ENCODE measurements around the gene UBE2J1. TPM values are rescaled to one million over a fixed set of nuclear protein-coding genes. Genes with fewer than 3 reads are reported as not detected.

UBE2J1 gene
- total RNA-seq, 1 experiment from 2014 or later = 33.1 TPM

- in situ Hi-C loops (cut with HindIII; ENCODE audit: low pct_unique_long_range_greater_than_20kb, low sequenced_read_pairs) = no loop called here
- DNase-seq (ENCODE audit: low read depth) = no peak
Measured at GRCh38 chr6:89371849-89372505, 19.5 kb upstream of the UBE2J1 start.

DNA sequence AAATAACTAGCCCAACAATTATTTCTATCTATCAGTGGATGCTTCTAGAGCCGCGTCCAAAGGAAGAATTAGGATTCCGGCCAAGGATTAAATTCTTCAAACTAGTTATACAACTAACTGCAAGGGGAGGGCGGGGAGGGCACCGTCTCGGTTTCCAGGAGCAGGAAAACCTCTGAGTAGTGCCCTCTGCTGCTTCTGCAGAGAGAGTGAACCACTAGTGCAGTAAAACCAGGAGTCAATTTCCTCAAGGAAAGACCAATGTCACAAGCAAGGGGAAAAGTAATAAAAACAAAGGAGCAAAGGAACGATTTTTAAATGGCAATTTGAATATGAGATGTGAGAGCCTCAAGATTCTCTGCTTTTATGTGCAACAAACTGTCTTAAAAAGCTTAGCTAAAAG lies 16.5 kb upstream of the UBE2J1 start:
- no peak for DNase-seq (ENCODE audit: low read depth)
- in situ Hi-C loops (cut with HindIII; ENCODE audit: low pct_unique_long_range_greater_than_20kb, low sequenced_read_pairs) = no loop called here

- in situ Hi-C loops (cut with HindIII; ENCODE audit: low pct_unique_long_range_greater_than_20kb, low sequenced_read_pairs) = no loop called here
- DNase-seq (ENCODE audit: low read depth) = no peak
Measured at GRCh38 chr6:89368107-89368506, 15.6 kb upstream of the UBE2J1 start.

- in situ Hi-C loops (cut with HindIII; ENCODE audit: low pct_unique_long_range_greater_than_20kb, low sequenced_read_pairs) = no loop called here
- no peak for DNase-seq (ENCODE audit: low read depth)
Measured at GRCh38 chr6:89364586-89364985, 12.1 kb upstream of the UBE2J1 start.

DNA sequence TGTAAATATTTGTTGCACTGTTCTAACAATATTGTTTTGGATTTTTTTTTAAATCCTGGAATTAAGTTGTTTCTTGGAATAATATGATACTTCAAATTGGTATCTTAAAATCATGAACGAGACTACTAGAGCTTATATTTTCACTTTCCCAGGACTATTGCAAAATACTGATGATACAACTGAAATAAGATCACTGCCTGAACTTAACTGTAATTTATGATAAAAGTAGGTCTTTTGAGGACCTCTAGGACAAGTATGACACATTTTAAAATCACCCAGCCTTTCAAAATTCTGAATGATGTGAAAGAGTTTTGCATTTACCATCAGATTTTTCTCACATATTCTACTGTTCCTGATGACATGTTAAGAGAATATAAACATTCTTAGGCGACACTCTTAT lies 8.6 kb upstream of the UBE2J1 start:
- in situ Hi-C loops (cut with HindIII; ENCODE audit: low pct_unique_long_range_greater_than_20kb, low sequenced_read_pairs) = no loop called here
- DNase-seq (ENCODE audit: low read depth) = no peak

DNA sequence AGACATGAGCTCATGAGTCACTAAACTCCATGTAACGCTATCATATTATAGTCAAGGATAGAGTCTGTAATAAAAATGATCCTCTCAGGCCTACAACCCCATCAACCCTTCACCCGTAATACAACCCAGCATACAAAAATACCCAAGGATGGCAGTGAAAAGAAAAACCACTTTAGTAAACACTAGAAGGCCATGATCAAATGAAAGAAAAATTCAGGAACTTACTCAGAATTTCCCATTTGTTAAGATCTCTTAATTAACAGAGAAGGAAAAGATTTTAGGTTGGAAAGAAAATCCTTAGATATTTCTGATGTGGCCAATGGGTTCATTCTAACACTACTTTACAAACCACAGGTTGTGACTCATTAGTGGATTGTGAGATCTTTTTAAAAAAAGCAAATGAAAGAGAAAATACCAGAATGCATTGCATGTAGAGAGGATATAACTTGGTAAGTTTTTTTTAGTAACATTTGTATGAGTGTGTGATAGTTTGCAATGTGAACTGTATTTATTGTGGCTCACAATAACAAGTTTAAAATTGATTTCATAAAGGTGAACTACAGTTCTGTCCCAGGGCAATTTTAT lies 8.0 kb upstream of the UBE2J1 start:
- DNase-seq (ENCODE audit: low read depth) = no peak
- in situ Hi-C loops (cut with HindIII; ENCODE audit: low pct_unique_long_range_greater_than_20kb, low sequenced_read_pairs) = no loop called here

GRCh38 chr6:89359561-89359960 lies 7.0 kb upstream of the UBE2J1 start:
- no peak for DNase-seq (ENCODE audit: low read depth)
- in situ Hi-C loops (cut with HindIII; ENCODE audit: low pct_unique_long_range_greater_than_20kb, low sequenced_read_pairs) = no loop called here

GRCh38 chr6:89357390-89357789 lies 4.9 kb upstream of the UBE2J1 start:
- no peak for DNase-seq (ENCODE audit: low read depth)
- in situ Hi-C loops (cut with HindIII; ENCODE audit: low pct_unique_long_range_greater_than_20kb, low sequenced_read_pairs) = no loop called here

- in situ Hi-C loops (cut with HindIII; ENCODE audit: low pct_unique_long_range_greater_than_20kb, low sequenced_read_pairs) = no loop called here
- DNase-seq (ENCODE audit: low read depth) = no peak
Measured at GRCh38 chr6:89356642-89357170, 4.2 kb upstream of the UBE2J1 start.

DNA sequence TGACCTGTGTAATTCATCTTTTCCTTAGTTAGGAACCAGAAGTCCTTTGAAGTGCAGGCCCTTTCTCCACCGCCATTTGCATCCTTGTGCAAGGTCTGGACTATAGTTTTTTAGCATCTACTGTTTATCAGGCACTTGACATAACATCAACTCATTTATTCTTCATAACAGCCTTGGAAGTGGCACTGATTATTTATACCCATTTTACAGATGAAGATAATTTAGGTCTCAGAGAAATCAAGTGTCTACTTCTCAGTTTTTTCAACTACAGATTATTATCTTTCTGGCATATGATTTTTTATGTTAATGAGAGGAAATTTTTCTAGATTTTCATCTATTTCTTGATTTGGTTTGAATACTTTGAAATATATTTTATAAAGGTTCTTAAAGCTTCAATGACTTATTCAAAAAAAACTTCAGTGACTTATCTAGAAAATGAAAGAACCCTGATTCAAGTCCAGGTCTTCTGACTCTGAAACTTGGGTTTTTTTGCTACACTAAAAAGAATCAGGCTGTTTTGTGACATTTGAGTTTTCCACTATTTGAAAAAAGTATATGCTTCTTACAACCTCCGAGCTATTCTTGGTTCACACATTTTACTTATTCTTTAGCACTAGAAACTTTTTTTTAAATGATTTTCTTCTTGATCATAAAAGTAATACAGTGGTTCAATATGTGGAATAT lies 3.1 kb upstream of the UBE2J1 start:
- in situ Hi-C loops (cut with HindIII; ENCODE audit: low pct_unique_long_range_greater_than_20kb, low sequenced_read_pairs) = no loop called here
- DNase-seq (ENCODE audit: low read depth) = no peak

DNA sequence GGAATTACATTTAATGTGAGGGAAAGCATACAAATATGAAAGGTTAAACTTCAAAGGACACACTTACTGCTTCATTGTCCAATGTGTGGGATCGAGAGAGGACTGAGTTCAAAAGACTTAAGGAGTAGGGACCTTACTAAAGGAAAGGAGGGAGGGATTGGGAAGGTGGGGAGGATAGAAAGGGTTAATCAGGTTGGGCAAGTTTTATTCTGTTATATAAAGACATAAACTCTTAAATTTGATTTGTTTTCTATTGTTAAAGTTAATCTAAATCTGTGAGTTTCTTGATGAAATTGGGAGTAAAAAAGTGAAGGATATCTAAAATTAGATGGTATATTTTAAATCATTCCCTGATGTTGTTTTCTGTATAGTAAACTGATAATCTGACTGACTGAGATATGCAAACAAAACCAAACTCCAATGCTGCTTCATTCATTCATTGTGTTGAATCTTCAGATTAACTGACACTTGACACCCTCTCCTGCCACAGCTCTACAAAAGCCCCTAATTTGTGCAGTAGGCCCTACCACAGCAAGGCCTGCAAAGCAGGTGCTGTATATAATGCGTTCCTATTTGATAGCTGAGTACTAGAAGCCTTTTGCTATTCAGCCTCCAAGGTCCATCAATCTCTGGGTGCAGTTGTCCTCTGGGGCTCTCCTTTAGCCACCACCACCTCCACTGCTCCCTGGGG lies 1.3 kb upstream of the UBE2J1 start:
- in situ Hi-C loops (cut with HindIII; ENCODE audit: low pct_unique_long_range_greater_than_20kb, low sequenced_read_pairs) = no loop called here
- DNase-seq (ENCODE audit: low read depth) = no peak

DNA sequence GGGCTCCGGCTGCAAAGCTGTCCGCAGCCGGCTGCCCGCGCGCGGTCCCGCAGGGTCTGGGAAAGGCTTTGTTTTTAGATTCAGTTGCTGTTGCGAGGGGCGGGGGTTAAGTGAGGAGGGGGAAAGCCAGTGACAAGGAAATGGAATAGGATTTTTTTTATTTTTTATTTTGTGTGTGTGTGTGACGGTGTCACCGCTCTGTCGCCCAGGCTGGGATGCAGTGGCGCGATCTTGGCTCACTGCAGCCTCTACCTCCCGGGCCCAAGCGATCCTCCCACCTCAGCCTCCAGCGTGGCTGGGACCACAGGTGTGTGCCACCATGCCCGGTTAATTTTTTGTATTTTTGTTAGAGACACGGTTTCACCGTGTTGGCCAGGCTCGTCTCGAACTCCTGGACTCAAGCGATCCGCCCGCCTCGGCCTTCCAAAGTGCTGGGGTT lies 615 bp upstream of the UBE2J1 start:
- in situ Hi-C loops (cut with HindIII; ENCODE audit: low pct_unique_long_range_greater_than_20kb, low sequenced_read_pairs) = no loop called here
- no peak for DNase-seq (ENCODE audit: low read depth)

DNA sequence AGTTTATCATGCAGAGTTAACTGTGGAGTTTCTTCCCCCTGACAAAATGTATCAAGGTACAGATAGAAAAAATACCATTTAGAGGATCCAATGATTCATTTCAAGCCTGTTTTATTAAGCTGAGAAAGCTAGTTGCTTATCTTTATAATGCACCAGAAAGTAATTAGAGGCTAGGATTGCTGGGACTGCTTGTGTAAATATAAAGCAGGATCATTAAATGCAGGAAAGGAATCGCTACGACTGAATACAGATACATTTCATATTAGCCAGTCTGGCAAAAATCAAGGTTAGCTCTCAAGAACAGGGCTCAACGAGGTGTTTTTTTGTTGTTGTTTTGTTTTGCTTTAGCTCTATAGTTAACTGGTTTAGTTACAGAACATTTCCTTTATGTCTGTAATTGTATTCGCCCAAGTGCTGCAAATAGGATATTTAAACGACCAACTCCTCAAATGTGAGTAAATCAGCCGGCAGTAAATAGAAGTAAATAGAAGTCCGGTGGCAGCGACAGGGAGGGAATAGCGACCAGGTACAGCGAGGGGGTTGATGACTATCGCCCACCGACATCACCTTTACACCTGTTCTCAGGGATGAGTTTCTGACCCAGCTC lies 748 bp downstream of the UBE2J1 start:
- no peak for DNase-seq (ENCODE audit: low read depth)
- in situ Hi-C loops (cut with HindIII; ENCODE audit: low pct_unique_long_range_greater_than_20kb, low sequenced_read_pairs) = no loop called here

GRCh38 chr6:89350281-89350966 lies 2.1 kb downstream of the UBE2J1 start:
- no peak for DNase-seq (ENCODE audit: low read depth)
- in situ Hi-C loops (cut with HindIII; ENCODE audit: low pct_unique_long_range_greater_than_20kb, low sequenced_read_pairs) = no loop called here

- in situ Hi-C loops (cut with HindIII; ENCODE audit: low pct_unique_long_range_greater_than_20kb, low sequenced_read_pairs) = no loop called here
- no peak for DNase-seq (ENCODE audit: low read depth)
Measured at GRCh38 chr6:89348372-89348771, 4.2 kb downstream of the UBE2J1 start.

- peak; percentile 44 for DNase-seq (ENCODE audit: low read depth)
- in situ Hi-C loops (cut with HindIII; ENCODE audit: low pct_unique_long_range_greater_than_20kb, low sequenced_read_pairs) = no loop called here
Measured at GRCh38 chr6:89347825-89348224, 4.7 kb downstream of the UBE2J1 start.

DNA sequence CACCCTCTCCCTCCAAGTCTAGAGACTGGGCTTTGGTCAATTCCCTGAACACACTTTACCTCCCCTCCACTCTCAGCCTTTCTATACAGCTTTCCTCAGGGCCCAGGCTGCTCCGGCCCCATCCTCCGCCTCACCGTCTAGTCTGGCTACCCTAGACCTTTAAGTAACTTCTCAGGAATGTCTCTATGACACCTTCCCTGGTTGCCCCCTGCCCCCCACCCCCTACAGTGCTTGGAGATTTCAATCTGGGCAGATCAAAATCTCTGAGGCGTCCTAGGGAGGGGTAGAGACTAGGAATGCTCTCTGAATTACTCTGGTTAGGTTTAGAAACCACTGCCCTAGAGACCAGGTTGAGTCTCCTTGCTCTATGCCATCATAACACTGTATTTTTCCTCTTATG lies 6.1 kb downstream of the UBE2J1 start:
- in situ Hi-C loops (cut with HindIII; ENCODE audit: low pct_unique_long_range_greater_than_20kb, low sequenced_read_pairs) = no loop called here

GRCh38 chr6:89339565-89339964 lies 13.0 kb downstream of the UBE2J1 start:
- in situ Hi-C loops (cut with HindIII; ENCODE audit: low pct_unique_long_range_greater_than_20kb, low sequenced_read_pairs) = no loop called here
- no peak for DNase-seq (ENCODE audit: low read depth)

More for the DNA sequence above, 6.1 kb downstream of the UBE2J1 start:
- DNase-seq (ENCODE audit: low read depth) = no peak
